Posterior vena cava (tissue), 2 donors: Measurements from ENCODE around the gene ZNF273. TPM values are rescaled to one million over a fixed set of nuclear protein-coding genes. Genes with fewer than 3 reads are reported as not detected.

ENCODE experiments used
- total RNA-seq, 2 donors: library from RNA; stranded (reverse); fragmentation: NEBNext Ultra II Directional; extraction: Animal tissue kit (Norgen Biotek cat#: 25700); gene quantifications; one replicate each; pipeline ENCODE4 v1.2.1, GENCODE V29; 2021
- donor health status: DM: yes; HTN: yes; CAD: no.
- donor health status: DM: yes; HTN: yes; CAD: no.

The ZNF273 gene
- total RNA-seq, 2 donors from 2014 or later, result 4.5 to 8.0 TPM

Other genes starting within 250 kb of the ZNF273 start
- gene ZNF107, start 237.1 kb upstream of the ZNF273 start, total RNA-seq, result 1 to 10 TPM; 5.6 to 7.2 TPM
- 1 to 10 TPM; 6.9 to 7.0 TPM for gene ZNF138, start 108.8 kb upstream of the ZNF273 start, total RNA-seq
- 10 to 100 TPM in 1 of 2 donors, 1 to 10 TPM in 1; 9.9 to 12.2 TPM for gene ZNF117, start 87.8 kb downstream of the ZNF273 start, total RNA-seq
- gene ERV3-1, start 103.4 kb downstream of the ZNF273 start, total RNA-seq, result 10 to 100 TPM in 1 of 2 donors, 1 to 10 TPM in 1; 9.5 to 11.8 TPM